Activated CD8-positive, alpha-beta memory T cell treated with anti-CD3 and anti-CD28 coated beads for 1 hour (primary cell): ENCODE results near the gene CDH2.

Experiments used
- DNase-seq, 2 donors: peaks; one replicate each; pipeline ENCODE4 v3.0.0-alpha.2; 2020; ENCODE audit warnings: low read depth in 1 of 2; ENCODE audit errors: extremely low read depth in 1 of 2

CDH2 gene

DNA sequence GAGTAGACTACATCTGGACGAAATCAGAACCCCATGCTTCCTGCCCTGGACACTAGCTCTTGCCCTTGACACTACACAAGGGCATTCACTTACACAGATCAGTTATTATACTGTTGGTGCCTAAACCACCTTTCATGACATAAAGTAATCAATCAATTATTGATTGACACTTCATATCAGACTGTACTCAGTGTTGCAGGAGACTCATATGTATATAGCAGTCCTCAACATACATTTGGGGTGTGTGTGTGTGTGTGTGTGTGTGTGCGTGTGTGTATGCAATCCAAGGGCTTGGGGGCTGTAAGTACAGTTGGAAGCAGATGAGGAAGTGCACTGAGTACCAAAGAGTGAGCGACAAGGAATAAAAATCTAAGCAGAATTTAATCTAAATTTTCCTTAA lies 5.1 kb downstream of the CDH2 start:
- DNase-seq = no peak

DNA sequence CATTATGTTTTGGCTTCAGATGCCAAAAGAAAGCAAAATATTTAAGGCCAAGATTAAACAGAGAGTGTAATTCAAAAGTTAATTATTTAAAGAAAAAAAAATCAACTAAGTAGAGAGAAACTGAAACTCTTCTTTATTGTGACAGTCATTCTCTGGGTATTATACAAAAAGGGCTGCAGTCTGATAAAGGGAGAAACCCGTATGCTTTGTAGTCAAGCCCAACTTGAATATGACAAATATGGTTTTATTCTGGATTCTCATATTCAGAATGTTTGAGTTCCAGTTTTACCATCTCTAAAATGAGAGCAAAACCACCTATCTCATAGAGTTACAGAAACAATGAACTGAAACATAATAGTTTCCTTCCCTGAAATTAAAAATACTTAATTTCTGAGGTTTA lies 8.2 kb downstream of the CDH2 start:
- DNase-seq = no peak

- DNase-seq = no peak
Observed at GRCh38 chr18:28167835-28168349, 9.0 kb downstream of the CDH2 start.

DNA sequence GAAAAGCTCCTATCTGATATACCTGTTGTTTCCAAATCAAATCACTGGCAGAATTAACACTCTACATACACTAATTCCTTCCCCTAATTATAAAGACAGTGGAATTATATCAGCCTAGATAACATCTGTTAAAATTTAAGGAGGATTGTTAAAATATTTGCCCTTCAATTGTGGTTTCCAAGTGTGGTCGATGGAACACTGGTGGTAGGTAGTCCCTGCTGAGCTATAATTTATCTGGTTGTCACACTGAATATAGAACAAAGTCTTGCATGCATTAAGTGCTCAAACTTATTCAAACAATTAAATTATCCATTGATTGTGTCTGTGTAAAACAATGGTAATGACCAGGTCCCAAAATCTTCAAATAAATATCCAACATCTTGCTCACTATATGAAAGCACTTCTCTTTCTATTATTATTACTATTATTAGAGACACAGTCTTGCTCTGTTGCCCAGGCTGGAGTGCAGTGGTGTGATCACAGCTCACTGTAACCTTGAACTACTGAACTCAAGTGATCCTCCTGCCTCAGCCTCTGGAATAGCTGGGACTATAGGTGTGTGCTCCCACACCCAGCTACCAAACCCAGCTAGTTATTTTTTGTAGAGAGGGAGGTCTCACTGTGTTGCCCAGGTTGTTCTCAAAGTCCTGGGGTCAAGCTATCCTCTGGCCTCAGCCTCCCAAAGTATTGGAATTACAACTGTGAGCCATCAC lies 12.0 kb downstream of the CDH2 start:
- DNase-seq = no peak

DNA sequence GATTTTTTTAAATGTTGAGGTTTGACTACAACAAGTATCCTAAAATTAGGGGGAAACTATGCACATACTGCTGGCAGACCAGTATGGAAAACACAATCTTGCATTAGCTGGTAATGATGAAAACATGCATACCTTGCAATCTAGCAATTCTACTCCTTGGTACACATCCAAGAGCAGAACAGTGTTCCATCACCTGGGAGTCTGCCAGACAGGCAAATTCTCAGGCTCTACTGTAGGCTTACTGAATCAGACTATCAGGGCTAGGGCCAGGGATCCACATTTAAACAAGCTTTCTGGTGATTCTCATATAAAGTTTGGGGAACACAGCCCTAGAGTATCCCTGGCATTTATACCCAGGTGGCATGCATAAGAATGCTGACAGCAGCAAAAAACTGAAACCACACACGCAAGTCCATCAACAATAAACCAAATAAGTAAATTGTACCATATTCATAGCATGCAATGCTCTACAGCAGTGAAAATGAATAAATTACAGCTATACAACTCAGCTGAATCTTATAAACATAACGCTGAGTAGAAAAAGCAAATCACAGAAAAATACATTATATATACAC lies 13.6 kb downstream of the CDH2 start:
- DNase-seq = no peak

DNA sequence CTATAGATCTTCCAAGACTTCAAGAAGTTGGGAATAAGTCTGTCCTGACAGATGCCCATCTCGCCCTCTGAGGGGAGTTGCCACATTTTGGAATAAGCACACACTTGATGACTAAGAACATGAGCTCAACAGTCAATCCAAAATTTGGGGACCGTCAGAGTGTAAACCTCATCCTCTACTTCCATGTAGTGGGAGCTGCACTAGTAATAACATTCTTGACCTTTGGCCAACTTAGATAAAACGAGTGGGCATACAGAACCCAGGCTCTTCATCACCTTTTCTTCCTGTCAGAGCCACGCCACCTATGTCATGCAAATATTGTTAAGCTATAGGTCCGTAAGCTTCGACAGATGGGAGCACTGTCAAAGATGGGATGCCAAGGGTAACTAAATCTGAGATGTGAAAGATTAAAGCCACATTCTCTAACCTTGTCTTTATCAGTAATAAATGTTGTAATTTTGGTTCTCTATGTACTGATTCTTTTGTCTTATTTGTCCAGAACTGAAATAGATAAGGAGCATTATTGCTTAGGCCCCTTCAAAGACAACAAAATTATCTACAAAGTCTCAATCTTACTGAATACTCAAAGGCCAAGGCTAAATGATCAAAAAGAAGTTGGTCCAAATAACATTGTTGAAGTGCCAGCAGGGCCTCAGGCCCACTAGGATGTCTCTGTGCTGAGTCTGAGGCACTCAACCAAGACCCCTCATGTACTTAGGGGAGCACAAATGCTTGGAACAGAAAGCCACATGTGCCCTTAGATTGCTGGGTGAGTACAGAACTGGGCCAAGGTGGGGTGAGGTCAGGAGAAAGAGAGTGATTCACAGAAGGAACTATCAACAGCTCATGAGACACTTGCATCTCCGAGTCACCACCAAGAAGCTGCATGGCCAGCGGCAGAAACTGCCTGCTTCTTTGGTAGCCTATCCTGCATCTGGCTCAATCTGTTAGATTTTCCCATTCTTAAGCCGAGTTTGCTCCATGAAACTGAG lies 15.0 kb downstream of the CDH2 start:
- no peak for DNase-seq

DNA sequence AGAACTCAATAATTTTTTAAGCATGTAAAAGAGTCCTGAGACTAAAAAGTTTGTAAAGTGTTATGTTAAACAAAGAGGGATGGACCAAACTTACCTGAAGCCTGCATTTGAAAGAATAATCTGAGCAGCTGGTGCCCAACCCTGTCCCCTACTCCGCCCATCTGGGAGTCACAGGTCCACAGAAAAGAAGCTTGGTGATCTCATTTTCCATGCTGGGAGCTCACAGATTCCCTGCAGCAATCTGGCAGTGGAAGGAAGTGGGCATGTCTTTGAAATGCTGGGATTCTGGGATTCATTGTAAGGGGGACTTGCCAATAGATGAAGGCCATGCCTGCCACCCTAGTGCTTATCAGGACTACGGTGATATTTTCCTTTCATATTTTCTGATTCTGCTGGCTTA lies 17.9 kb downstream of the CDH2 start:
- no peak for DNase-seq

- no peak for DNase-seq
Observed at GRCh38 chr18:28158083-28158581, 18.8 kb downstream of the CDH2 start.

DNA sequence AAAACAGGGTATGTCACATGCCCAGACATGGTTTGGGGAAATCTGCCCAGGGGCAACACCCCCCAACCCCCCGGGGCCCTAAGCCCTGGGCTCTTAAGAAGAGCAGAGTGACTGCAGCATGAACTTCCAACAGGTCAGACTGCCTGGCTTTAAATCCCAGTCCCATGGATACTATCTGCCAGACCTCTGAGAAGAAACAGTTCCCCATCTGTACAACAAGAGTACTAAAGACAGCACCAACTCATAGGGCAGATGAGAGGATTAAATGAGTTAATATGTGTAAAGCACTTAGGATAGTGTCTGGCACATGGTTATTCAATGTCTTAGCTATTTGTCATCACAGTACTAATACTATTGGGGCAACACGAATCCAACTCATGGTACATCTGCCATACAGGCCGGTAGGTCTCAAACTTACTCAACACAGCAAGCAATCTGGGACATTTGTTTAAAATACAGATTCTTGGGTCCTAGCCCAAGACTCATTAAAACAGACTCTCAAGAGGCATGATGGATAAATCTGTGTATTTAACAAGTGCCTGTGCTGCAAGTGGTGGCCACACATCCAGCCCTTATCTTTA lies 23.4 kb downstream of the CDH2 start:
- DNase-seq = no peak

DNA sequence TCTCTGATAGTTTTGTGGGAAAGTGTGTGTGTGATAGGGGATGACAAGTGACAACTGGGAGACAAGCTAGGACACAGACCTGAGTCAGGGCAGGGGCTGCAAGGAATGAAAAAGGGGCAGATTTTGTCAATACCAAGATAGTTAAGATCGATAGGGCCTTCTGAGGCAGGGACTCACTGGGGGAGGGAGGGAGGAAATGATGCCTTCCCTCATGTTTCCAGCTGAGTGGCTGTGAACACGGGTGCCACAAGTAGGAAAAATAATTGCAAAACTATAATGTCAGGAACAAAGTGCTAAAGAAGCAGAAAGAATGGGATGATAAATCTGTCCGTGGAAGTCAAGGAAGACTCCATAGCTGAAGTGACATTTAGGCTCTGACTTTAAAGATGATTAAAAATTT lies 24.2 kb downstream of the CDH2 start:
- DNase-seq = no peak

GRCh38 chr18:28152354-28152753 lies 24.6 kb downstream of the CDH2 start:
- no peak for DNase-seq

GRCh38 chr18:28151434-28151833 lies 25.5 kb downstream of the CDH2 start:
- no peak for DNase-seq

DNA sequence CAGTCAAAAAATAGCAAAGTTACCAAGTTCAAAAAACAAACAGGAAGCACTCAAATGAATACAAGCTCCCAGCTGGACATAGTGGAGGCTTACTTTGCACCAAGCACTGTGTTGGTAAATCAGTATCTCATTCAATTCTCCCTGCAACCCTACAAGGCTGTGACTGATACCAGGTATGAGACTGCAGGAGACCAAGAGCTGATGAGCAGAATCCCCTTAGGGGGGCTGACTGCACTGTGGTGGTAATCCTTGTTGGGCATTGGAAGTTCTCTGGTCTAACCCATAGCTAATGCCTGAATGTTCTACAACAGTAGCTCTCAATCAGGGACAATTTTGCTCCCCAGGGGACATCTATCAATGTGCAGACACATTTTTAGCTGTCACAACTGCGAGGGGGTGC lies 26.0 kb downstream of the CDH2 start:
- DNase-seq = no peak

GRCh38 chr18:28149810-28150420 lies 27.0 kb downstream of the CDH2 start:
- DNase-seq = no peak

GRCh38 chr18:28147674-28148171 lies 29.2 kb downstream of the CDH2 start:
- no peak for DNase-seq

DNA sequence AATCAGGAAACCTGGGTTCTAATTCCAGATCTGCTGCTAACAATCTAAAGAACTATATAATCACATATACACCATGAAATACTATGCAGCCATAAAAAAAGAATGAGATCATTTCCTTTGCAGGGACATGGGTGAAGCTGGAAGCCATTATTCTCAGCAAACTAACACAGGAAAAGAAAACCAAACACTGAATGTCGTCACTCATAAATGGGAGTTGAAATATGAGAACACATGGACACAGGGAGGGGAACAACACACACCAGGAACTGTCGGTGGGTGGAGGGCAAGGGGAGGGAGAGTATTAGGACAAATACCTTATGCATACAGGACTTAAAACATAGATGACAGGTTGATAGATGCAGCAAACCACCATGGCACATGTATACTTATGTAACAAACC lies 33.2 kb downstream of the CDH2 start:
- DNase-seq = no peak

DNA sequence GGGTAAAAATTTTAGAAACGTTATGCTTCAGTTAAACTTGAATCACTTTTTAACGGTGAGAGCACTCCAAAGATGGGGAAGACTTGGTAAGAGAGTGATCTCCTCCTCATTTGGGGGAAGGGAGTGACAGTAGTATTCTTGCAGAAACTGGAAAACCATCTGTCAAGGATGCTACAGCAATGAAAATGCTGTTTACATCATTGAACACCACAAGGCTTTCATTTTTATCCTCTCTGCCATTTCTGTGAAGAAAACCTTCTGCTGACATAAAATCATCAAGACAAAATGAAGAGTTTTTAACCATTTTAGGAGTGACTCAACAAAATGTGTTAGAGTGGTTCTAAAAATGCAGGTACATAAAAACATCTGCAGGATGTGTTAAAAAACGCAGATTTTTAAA lies 38.1 kb downstream of the CDH2 start:
- no peak for DNase-seq

GRCh38 chr18:28136071-28136470 lies 40.9 kb downstream of the CDH2 start:
- DNase-seq = no peak

DNA sequence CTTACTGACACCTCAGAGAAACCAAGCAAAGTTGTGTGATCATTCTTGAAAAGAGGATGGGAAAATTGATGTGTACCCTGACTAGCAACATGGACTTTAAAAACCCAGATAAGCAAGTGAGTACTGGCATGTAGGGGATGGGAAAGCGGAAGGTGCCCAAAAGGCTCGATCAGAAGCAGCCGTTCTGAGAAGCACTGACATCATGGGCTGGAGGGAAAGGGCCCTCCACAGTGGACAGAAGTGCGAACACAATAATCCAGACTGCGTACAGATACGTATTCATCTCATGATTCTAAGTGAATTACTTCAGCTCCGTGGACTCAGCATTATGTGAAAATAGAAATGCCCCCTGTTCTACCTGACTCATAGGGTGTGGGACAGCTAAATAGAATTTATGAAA lies 42.2 kb downstream of the CDH2 start:
- DNase-seq = no peak

DNA sequence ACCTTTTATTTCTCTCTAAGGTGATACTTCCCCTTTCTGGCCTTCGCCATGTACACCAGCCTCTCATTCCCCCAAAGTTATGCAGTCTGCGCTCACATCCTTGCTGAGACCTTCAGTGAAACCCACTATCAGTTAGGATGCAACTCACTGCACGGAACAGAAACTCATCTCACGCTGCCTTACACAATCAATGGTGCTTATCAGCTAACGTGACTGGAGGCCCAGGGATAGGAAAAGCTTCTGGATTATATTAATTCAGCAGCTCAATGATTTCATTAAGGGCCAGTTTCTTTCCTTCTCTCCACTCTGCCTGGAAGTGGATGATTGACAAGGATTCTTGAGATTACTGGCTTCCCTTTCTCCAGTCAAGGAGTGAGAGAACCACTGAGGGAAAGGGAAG lies 44.8 kb downstream of the CDH2 start:
- DNase-seq = no peak

DNA sequence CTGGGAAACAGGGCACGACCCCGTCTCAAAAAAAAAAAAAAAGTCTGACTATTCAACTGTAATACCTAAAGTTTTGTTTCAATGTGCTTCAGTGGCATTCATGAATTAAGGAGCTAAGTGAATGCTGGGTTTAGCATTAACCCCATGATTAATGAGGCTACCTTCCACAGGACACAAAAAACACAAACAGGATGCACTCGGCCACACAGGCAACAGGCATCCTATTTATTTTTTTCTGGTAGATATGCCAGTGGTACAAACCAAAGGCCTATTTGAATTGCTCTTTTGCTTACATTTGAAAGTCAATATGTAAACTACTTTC lies 48.3 kb downstream of the CDH2 start:
- DNase-seq = no peak
